Activated T-cell treated with anti-CD3 and anti-CD28 coated beads, Interleukin-2, amount 50 U/mL, for 72 hours (primary cell): ENCODE measurements around the gene NDNF. TPM values are rescaled to one million over a fixed set of nuclear protein-coding genes. Genes with fewer than 3 reads are reported as not detected.
A peak's percentile ranks its signal among the peaks of the same experiment; 100 is the strongest.

Experiments
- ATAC-seq, 2 donors: fragments of 150-1000 bp; cut with Tn5 transposase; replicated peaks in 1 of 2; 2 replicates each; pipeline ENCODE4 v1.10.0; 2021; ENCODE audit warnings: moderate library complexity in 2 of 2, mild to moderate bottlenecking in 1 of 2
- DNase-seq, 2 donors: peaks; one replicate each; pipeline ENCODE4 v3.0.0; 2021 to 2022; ENCODE audit warnings: mixed read lengths in 1 of 2
- H3K27ac Mint-ChIP-seq: one replicate; pipeline ENCODE4 v1.8.0; 2022; ENCODE audit warnings: mild to moderate bottlenecking, moderate library complexity, mixed read lengths
- H3K27me3 Mint-ChIP-seq: one replicate; pipeline ENCODE4 v1.8.0; 2022; ENCODE audit warnings: low read depth, mixed read lengths
- H3K36me3 Mint-ChIP-seq, 2 donors: one replicate each; pipeline ENCODE4 v1.8.0; 2022; ENCODE audit warnings: mixed read lengths in 2 of 2, mild to moderate bottlenecking in 1 of 2; ENCODE audit not compliant: insufficient read depth in 2 of 2
- H3K4me1 Mint-ChIP-seq: one replicate; pipeline ENCODE4 v1.8.0; 2022; ENCODE audit warnings: low read depth, mixed read lengths
- H3K4me3 Mint-ChIP-seq, 2 donors: one replicate each; pipeline ENCODE4 v1.8.0; 2022; ENCODE audit warnings: mild to moderate bottlenecking in 2 of 2, mixed read lengths in 2 of 2, moderate library complexity in 2 of 2
- H3K9me3 Mint-ChIP-seq, 2 donors: one replicate each; pipeline ENCODE4 v1.8.0; 2022; ENCODE audit warnings: mixed read lengths in 2 of 2
- total RNA-seq, 2 donors: library from RNA; stranded (reverse); gene quantifications; one replicate each; pipeline ENCODE4 v1.2.3, GENCODE V29; 2022

Gene NDNF
- total RNA-seq, 2 donors from 2014 or later: 0.34 to 0.35 TPM

- H3K27me3 Mint-ChIP-seq: peaks cover 5% of the 10 kb centered on the region
- peaks cover 0 to 2% of the 10 kb centered on the region in 2 donors for H3K9me3 Mint-ChIP-seq
- H3K4me1 Mint-ChIP-seq: no peaks in the 10 kb centered on the region
- no peak overlapping the region for H3K27ac Mint-ChIP-seq
- DNase-seq (no peak), ATAC-seq (no peak)
- H3K4me3 Mint-ChIP-seq: no peak overlapping the region
- no peaks in the 10 kb centered on the region for H3K36me3 Mint-ChIP-seq
Observed at GRCh38 chr4:121030131-121030530, 42.2 kb downstream of the NDNF start.

GRCh38 chr4:121026034-121026433, 46.3 kb downstream of the NDNF start:
- Mint-ChIP-seq H3K36me3 (no peaks in the 10 kb centered on the region), H3K9me3 (peaks cover 0 to 2% of the 10 kb centered on the region in 2 donors), H3K4me1 (no peaks in the 10 kb centered on the region), H3K4me3 (no peak overlapping the region), H3K27me3 (peaks cover 5% of the 10 kb centered on the region), H3K27ac (no peak overlapping the region)
- no peak for DNase-seq
- ATAC-seq: no peak

GRCh38 chr4:121025540-121025939, 46.8 kb downstream of the NDNF start:
- Mint-ChIP-seq H3K9me3 (peaks cover 0 to 2% of the 10 kb centered on the region in 2 donors), H3K4me1 (no peaks in the 10 kb centered on the region), H3K4me3 (no peak overlapping the region), H3K36me3 (no peaks in the 10 kb centered on the region), H3K27me3 (peaks cover 5% of the 10 kb centered on the region), H3K27ac (no peak overlapping the region)
- ATAC-seq (no peak), DNase-seq (no peak)

GRCh38 chr4:121018543-121018942, 53.8 kb downstream of the NDNF start:
- Mint-ChIP-seq H3K4me1 (peaks cover 8% of the 10 kb centered on the region), H3K36me3 (no peaks in the 10 kb centered on the region), H3K27me3 (no peaks in the 10 kb centered on the region), H3K27ac (no peak overlapping the region), H3K4me3 (no peak overlapping the region), H3K9me3 (no peaks in the 10 kb centered on the region)
- ATAC-seq: no peak
- no peak for DNase-seq

GRCh38 chr4:121016611-121017010, 55.7 kb downstream of the NDNF start:
- Mint-ChIP-seq H3K4me1 (peaks cover 13% of the 10 kb centered on the region), H3K27ac (no peak overlapping the region), H3K36me3 (no peaks in the 10 kb centered on the region), H3K9me3 (no peaks in the 10 kb centered on the region), H3K27me3 (no peaks in the 10 kb centered on the region), H3K4me3 (no peak overlapping the region)
- DNase-seq (no peak), ATAC-seq (no peak)

- H3K9me3 Mint-ChIP-seq: no peaks in the 10 kb centered on the region
- no peak for DNase-seq
- H3K27me3 Mint-ChIP-seq: no peaks in the 10 kb centered on the region
- no peak overlapping the region for H3K27ac Mint-ChIP-seq
- no peak for ATAC-seq
- peaks cover 13% of the 10 kb centered on the region for H3K4me1 Mint-ChIP-seq
- H3K4me3 Mint-ChIP-seq: no peak overlapping the region
- H3K36me3 Mint-ChIP-seq: no peaks in the 10 kb centered on the region
Observed at GRCh38 chr4:121015421-121015820, 56.9 kb downstream of the NDNF start.

GRCh38 chr4:121014544-121014943, 57.8 kb downstream of the NDNF start:
- ATAC-seq (no peak), DNase-seq (no peak)
- Mint-ChIP-seq H3K4me3 (no peak overlapping the region), H3K27me3 (no peaks in the 10 kb centered on the region), H3K9me3 (no peaks in the 10 kb centered on the region), H3K36me3 (no peaks in the 10 kb centered on the region), H3K27ac (no peak overlapping the region), H3K4me1 (peaks cover 21% of the 10 kb centered on the region)

- Mint-ChIP-seq H3K27ac (no peak overlapping the region), H3K4me1 (peaks cover 23% of the 10 kb centered on the region), H3K36me3 (no peaks in the 10 kb centered on the region), H3K9me3 (no peaks in the 10 kb centered on the region), H3K27me3 (no peaks in the 10 kb centered on the region), H3K4me3 (no peak overlapping the region)
- DNase-seq: no peak
- ATAC-seq: no peak
Observed at GRCh38 chr4:121011780-121012340, 60.5 kb downstream of the NDNF start.

- no peak for DNase-seq
- no peaks in the 10 kb centered on the region for H3K27me3 Mint-ChIP-seq
- ATAC-seq: no peak
- no peak overlapping the region for H3K4me3 Mint-ChIP-seq
- no peaks in the 10 kb centered on the region for H3K36me3 Mint-ChIP-seq
- no peaks in the 10 kb centered on the region for H3K9me3 Mint-ChIP-seq
- H3K4me1 Mint-ChIP-seq: peaks cover 26% of the 10 kb centered on the region
- H3K27ac Mint-ChIP-seq: no peak overlapping the region
Observed at GRCh38 chr4:121011138-121011537, 61.2 kb downstream of the NDNF start.

- Mint-ChIP-seq H3K27me3 (no peaks in the 10 kb centered on the region), H3K4me3 (peak overlapping the region in 1 of 2 donors; percentile 1), H3K36me3 (no peaks in the 10 kb centered on the region), H3K4me1 (peaks cover 30% of the 10 kb centered on the region), H3K27ac (no peak overlapping the region), H3K9me3 (no peaks in the 10 kb centered on the region)
- ATAC-seq: no peak
- no peak for DNase-seq
Observed at GRCh38 chr4:121009578-121010478, 62.5 kb downstream of the NDNF start.

- Mint-ChIP-seq H3K9me3 (peaks cover 0 to 2% of the 10 kb centered on the region in 2 donors), H3K27me3 (no peaks in the 10 kb centered on the region), H3K4me1 (peaks cover 25% of the 10 kb centered on the region), H3K36me3 (no peaks in the 10 kb centered on the region), H3K4me3 (no peak overlapping the region), H3K27ac (no peak overlapping the region)
- ATAC-seq: no peak
- no peak for DNase-seq
Observed at GRCh38 chr4:121007660-121008059, 64.7 kb downstream of the NDNF start.

GRCh38 chr4:121003863-121004262, 68.5 kb downstream of the NDNF start:
- H3K4me1 Mint-ChIP-seq: peaks cover 9% of the 10 kb centered on the region

GRCh38 chr4:120995266-120996010, 76.9 kb downstream of the NDNF start:
- H3K27me3 Mint-ChIP-seq: no peaks in the 10 kb centered on the region
- ATAC-seq (no peak), DNase-seq (no peak)
- H3K27ac Mint-ChIP-seq: no peak overlapping the region
- H3K36me3 Mint-ChIP-seq: peaks cover 0 to 1% of the 10 kb centered on the region in 2 donors
- H3K4me3 Mint-ChIP-seq: no peak overlapping the region
- peaks cover 4% of the 10 kb centered on the region for H3K4me1 Mint-ChIP-seq
- H3K9me3 Mint-ChIP-seq: no peaks in the 10 kb centered on the region

More at GRCh38 chr4:121003863-121004262, 68.5 kb downstream of the NDNF start:
- Mint-ChIP-seq H3K36me3 (no peaks in the 10 kb centered on the region), H3K9me3 (peaks cover 0 to 4% of the 10 kb centered on the region in 2 donors), H3K4me3 (no peak overlapping the region), H3K27me3 (no peaks in the 10 kb centered on the region), H3K27ac (no peak overlapping the region)
- ATAC-seq: no peak
- DNase-seq: no peak
